NCI-H1694 treated with DMSO at 0.1 percent for 48 hours (cell line): ENCODE measurements around the gene GCK.

Experiments
- DNase-seq: peaks from one replicate; lab custom pipeline; 2025; lab: John Stamatoyannopoulos, UW

Gene GCK

GRCh38 chr7:44222776-44223261 is 33.6 kb upstream of the GCK start:
- DNase-seq: no peak

DNA sequence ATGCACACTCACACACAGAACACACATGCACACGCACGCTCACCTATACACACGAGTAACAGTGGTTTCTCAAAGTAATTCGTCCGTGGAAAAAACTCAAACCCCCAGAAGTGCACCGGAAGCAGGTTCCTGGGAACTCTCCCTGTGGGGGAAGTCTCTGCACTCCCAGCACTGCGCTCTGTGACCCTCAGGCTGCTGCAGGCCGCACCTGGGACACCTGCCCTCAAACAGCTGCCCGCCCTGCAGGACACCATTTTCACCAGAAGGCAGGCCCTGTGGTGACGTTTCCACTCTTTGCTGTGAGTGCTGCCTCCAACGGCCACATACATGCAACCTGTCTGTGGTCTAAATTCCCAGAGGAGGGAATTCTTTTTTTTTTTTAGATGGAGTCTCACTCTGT is 32.8 kb upstream of the GCK start:
- no peak for DNase-seq

- no peak for DNase-seq
Measured at GRCh38 chr7:44221231-44221791, 32.1 kb upstream of the GCK start.

- no peak for DNase-seq
Measured at GRCh38 chr7:44220358-44221112, 31.3 kb upstream of the GCK start.

DNA sequence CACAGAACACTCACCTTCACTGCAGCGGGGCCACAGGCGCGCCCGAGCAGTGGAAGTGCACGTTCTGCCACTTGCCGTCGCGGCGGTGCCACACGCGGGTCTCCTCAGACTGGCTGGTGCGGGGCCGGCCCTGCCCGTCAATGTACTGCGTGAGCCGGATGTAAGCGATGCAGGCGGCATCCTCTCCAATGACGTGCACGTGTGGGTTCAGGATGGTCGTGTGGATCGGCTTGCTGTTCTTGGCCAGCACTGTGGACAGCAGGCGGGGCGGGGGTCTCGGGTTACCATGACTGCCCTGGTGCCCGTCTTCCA is 30.8 kb upstream of the GCK start:
- no peak for DNase-seq

DNA sequence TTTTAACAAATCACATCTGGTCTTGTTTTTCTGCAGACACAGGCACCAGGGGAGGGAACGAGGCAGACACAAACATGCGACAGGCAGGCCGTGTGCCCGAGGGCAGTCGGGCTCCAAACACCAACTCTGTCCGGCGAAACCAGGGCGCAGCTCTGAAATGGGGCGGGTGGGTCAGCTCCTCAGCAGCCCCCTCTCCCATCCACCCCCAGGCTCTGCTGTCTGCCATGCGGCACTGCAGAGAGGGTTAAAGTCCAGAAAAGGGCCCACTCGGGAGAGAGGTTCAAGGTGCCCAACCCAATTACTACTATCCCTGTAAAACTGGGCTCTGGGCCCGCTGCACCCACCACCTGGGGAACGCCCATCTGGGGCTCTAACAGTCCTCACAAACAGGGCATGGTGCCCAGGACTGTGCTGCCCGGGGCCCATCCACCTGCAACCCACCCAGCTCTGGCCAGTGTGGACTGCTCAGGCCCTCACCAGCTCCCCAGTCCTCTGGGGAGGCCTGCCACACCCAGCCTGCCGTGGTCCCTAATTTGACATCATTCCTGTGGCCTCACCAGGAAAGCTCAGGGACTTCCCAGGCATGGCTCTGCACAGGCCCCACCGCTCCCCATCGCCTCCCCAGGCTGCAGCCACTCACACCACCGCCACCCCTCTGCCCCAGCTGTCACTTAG is 30.3 kb upstream of the GCK start:
- no peak for DNase-seq

DNA sequence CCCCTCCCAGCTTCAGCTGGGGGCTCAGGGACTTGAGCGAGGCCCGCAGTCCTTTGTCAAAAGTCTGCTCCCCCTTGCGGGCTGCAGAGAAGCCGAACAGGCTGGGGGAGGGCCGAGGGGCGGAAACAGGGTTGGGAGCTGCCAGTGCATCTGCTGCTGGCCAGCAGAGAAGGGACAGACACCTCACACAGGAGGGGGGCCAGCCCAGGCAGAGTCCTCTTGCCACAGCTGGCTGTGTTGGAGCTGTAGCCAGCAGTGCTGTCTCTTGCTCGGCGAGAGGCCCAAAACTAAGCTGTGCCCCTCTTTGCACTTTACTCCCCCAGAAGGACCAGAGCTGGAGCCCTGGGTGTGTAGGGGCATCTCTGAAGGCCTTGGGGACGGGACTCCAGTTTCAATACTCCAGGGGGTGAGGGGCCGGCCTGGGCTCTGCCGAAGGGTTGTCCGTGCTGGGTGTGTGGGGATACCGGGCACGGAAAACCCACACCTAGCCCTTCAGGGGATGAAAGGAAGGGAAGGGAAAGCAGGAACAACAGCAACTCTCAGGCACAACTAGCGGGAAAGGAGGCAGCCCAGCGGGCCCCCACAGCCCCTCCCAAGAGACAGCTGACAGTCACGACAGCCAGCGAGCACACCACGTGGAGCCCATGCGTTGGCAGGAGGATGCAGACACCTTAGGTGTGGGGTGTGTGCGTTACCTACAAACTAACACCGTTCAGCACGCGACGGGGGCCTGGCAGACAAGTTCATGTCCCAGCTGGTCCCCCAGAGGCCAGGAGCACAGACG is 29.4 kb upstream of the GCK start:
- DNase-seq: no peak

DNA sequence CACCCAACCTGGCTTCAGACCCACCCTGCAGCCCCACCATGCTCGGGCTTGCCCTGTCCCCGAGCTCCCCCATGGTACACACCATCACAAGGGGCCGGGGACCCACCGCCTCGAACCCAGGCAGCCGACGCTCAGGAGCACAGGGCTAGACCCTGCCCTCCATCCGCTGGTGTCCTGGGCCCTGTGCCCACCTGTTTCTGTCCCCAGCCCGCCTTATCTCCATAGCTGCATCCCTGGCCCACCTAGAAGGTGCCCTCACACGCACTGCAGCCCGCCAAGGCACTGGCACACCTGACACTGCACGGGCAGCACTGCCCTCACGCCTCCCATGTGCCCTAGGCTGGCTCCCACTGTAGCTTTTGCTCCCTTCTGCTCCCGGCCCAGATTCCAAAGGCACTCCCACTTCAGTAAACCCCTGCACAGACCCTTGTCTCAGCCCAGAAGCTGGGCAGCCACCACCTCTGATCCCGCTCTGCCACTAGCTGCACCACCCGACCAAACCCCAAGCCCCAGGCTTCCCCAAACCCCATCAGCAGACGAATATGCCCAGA is 28.7 kb upstream of the GCK start:
- DNase-seq: no peak

DNA sequence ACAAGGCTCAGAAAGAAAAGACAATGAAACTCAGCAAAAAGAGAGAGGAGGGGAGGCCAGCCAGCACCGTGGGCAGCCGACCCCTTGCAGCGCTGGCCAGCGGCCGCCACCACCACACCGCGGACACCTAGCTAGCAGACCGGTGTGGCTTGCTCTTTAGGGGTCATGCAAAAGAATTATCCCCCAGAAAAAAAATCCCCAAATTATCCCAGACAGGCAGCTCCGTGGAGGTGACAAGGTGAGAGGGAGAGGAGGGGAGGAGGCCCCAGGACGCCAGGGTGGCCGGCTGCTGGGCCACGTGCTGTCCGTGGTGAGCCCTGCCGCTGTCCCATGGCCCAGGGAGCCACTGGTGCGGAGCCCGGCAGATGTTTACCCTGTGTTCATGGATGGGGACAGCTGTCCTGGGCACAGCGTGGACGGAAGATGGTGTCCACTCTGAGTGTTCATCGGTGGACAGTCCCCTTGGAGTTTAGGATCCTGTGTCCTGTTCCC is 28.0 kb upstream of the GCK start:
- no peak for DNase-seq

GRCh38 chr7:44216521-44217222 is 27.4 kb upstream of the GCK start:
- no peak for DNase-seq

GRCh38 chr7:44216019-44216418 is 26.8 kb upstream of the GCK start:
- no peak for DNase-seq

DNA sequence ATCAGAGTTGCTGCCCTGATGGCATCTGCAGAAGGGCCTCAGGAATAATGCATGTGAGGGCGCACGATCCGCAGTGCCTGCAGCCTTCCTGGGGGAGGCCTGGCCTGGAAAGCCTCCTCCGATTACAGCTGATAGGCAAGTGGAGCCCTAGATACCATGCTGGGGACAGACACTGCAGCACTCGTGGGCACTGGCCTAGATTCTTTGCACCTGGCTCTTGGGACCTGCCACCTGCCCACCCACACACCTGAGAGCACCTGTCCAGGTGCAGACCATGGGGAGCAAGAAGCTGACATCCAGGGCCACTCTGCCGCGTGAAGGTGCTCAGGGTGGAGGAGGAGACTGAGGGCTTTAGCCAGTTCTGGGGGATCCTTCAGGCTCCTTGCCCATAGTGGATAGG is 26.3 kb upstream of the GCK start:
- no peak for DNase-seq

DNA sequence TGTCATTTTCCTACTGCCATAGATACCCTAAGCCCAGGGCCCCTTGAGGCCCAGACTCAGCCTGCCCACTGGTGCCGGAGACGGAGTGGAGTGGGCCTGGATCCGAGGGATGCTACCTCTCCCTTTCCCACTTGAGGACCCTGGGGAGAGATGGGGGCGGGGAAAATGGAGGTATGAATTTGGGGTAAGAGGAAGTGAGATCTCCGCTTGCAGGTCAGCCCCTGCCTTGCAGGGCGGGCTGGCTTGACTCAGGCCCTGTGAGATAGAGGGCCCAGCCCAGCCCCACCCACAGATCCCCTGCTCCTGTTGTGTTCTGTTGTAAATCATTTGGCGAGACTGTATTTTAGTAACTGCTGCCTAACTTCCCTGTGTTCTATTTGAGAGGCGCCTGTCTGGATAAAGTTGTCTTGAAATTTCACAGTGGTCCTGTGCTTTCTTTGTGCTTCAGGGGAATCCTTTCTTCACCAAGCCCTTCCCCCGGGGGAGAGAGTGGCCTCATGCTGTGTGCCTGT is 24.7 kb upstream of the GCK start:
- no peak for DNase-seq

DNA sequence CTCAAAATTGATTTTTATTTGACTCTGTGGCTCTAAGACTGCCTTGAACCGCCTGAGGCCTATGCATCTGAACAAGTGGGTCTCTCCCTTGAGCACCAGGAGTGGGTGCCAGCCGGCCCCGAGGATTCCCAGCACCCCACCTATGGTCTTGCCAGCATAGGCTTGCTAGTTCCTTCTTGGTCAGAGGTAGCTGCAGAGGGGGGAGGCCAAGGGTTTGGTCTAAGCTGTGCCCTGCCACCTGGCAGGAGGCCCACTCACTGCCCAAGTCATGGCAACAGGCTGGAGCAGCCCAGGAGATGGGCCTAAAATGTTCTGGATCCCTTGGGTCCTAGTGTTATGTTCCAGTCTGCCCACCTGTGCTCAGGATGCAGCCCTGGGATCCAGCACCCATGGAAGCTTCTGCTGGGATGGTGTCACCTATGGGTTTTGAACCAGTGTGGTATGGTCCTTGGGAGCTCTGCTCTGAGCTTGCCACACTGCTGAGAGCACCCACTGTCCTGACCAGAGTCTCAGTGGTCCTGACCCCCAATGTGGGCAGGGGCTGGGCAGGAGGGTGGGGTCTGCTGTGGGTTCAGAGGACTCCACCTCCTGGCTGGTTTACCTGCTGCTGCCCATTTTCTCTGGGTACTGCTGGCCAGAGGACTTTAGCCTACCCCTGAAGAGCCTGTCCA is 24.1 kb upstream of the GCK start:
- DNase-seq: no peak

GRCh38 chr7:44212581-44213184 is 23.4 kb upstream of the GCK start:
- DNase-seq: no peak

DNA sequence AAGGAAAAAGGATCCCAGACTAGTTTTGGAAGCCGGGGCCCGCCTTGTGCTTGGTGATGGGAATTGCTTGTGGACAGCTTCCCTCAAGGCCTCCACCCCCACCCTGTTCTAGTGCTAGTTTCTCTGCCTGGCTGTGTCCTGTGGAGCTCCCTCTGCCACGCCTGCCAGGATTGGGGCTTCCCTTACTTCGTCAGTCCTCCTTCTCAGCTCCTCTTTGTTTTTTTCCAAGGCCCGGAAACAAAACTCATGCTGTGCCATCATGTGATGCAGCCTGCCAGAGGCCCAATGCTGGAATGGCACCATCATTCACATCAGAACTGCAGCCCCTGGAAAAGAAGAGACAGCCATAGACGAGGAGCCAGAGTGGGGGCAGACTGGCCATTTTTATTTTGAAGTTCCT is 22.8 kb upstream of the GCK start:
- no peak for DNase-seq

DNA sequence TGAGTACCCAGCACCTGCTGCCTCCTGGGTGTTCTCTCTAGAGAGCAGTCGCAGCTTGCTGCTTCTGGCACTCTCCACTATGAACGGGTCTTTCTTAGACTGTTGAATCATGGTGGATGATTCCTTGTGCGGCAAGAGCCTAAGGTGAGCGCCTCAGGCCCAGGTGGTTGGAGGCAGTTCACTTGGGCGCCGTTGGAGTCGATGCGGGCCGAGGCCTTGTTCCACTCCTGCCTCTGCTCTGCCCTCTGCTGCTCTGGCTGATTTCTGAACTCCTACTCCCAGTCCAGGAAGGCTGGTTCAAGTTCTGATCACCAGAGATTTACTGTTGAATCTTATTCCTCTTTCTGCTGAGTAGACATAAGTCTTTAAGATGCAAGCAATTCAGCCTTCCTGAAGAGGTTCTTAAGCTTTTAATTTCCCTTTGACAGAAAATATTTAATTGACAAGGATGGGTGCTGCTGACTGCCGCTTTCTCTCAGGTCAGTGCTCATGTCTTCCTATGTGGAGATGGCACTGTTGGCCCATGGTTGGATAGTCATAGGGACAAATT is 22.0 kb upstream of the GCK start:
- DNase-seq: no peak

DNA sequence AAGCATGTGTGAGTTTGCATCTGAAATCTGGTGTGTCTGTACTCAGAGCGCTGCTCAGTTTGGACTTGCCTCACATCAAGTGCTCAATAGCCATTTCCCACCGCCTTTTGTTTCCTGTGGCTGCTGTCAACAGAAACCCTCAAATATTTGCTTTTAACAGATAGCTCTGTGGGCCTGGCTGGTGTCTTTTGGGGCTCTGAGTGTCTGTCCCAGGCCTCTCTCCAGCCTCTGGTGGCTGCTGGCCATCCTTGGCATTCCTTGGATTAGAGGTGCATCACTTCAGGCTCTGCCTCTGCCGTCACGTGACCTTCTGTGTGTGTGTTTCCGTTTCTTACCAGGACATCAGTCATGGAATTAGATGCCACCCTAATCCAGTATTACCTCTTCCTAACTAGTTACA is 20.9 kb upstream of the GCK start:
- DNase-seq: no peak

- DNase-seq: no peak
Measured at GRCh38 chr7:44208085-44208484, 18.8 kb upstream of the GCK start.

GRCh38 chr7:44206008-44206407 is 16.8 kb upstream of the GCK start:
- no peak for DNase-seq
